Measurements from ENCODE around the gene WNK2.

WNK2 gene

GRCh38 chr9:93315118-93315517, 131.2 kb downstream of the WNK2 start:
- TF ChIP-seq, protein P1, sequence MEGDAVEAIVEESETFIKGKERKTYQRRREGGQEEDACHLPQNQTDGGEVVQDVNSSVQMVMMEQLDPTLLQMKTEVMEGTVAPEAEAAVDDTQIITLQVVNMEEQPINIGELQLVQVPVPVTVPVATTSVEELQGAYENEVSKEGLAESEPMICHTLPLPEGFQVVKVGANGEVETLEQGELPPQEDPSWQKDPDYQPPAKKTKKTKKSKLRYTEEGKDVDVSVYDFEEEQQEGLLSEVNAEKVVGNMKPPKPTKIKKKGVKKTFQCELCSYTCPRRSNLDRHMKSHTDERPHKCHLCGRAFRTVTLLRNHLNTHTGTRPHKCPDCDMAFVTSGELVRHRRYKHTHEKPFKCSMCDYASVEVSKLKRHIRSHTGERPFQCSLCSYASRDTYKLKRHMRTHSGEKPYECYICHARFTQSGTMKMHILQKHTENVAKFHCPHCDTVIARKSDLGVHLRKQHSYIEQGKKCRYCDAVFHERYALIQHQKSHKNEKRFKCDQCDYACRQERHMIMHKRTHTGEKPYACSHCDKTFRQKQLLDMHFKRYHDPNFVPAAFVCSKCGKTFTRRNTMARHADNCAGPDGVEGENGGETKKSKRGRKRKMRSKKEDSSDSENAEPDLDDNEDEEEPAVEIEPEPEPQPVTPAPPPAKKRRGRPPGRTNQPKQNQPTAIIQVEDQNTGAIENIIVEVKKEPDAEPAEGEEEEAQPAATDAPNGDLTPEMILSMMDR (IDR thresholded peaks at IDR 0.05; ENCODE audit: low read depth, low read length, missing control alignments): no peak
- H3K4me3 ChIP-seq (ENCODE audit: low read depth, low read length): no peak overlapping the region
- no peak for DNase-seq (ENCODE audit: low read depth)

- TF ChIP-seq, protein P1 (IDR thresholded peaks at IDR 0.05; ENCODE audit: low read depth, low read length, missing control alignments): no peak
- no peak overlapping the region for H3K4me3 ChIP-seq (ENCODE audit: low read depth, low read length)
- DNase-seq (ENCODE audit: low read depth): no peak
Measured at GRCh38 chr9:93315960-93316359, 132.0 kb downstream of the WNK2 start.

- DNase-seq (ENCODE audit: low read depth): no peak
- TF ChIP-seq, protein P1 (IDR thresholded peaks at IDR 0.05; ENCODE audit: low read depth, low read length, missing control alignments): no peak
Measured at GRCh38 chr9:93316726-93317494, 133.0 kb downstream of the WNK2 start.

DNA sequence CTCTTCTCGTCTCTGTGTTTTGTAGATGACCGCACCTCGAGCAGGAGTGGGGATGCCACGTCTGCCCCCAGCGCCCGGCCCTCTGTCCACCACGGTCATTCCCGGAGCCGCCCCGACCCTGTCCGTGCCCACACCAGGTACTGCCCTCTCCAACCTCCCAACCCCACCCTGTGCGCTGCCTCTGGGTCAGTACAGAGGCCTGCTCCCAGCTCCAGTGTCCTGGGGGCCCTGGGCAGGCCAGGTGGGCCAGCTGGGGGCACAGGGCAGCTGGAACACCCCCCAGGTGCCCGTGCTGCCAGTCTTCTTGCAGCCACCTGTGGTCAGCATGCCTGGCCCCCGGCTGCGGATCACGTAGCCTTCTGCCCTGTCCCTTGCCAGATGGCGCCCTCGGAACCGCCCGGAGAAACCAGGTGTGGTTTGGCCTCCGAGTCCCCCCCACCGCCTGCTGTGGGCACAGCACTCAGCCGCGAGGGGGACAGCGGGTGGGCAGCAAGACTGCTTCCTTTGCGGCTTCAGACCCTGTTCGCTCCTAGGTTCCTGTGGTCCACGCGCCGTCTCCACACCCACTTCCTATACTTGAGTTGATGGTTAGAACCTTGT, 133.7 kb downstream of the WNK2 start:
- no peak overlapping the region for H3K4me3 ChIP-seq (ENCODE audit: low read depth, low read length)
- TF ChIP-seq, protein P1 (IDR thresholded peaks at IDR 0.05; ENCODE audit: low read depth, low read length, missing control alignments): no peak
- DNase-seq (ENCODE audit: low read depth): no peak

More at GRCh38 chr9:93316726-93317494, 133.0 kb downstream of the WNK2 start:
- no peak overlapping the region for H3K4me3 ChIP-seq (ENCODE audit: low read depth, low read length)

- no peak overlapping the region for H3K4me3 ChIP-seq (ENCODE audit: low read depth, low read length)
- TF ChIP-seq, protein P1 (IDR thresholded peaks at IDR 0.05; ENCODE audit: low read depth, low read length, missing control alignments): no peak
- no peak for DNase-seq (ENCODE audit: low read depth)
Measured at GRCh38 chr9:93318480-93318879, 134.5 kb downstream of the WNK2 start.

DNA sequence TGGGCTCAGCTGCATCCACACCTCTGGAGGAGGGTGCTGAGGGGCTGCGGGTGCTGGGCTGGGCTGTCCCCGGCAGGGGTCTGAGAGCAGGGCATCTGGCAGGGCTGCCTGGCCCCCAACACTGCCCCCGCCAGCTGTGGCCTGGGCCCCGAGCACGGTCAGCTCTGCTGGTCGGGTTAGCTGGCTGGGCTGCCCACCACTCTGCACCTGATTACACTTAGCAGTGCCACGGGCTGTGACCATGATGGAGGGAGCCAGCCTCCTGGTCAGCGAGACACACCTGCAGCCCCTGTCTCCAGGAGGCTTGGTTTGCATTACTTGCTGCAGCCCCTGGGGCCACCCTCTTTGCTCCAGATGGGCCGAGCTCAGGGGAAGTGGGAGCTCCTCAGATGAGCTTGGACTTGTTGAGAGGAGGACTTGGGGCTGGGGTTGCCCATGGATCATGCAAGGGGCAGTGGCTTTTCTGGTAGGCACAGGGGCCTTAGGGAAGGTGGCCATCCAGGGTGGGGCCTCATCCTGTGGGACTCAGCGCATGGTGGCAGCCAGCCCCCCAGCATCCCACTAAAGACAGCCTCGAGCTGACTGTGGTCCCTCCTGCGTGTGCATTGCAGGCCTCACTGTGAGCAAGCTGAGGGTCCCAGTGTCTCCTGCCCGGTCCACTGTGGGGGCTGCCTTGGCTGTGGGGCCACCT, 135.5 kb downstream of the WNK2 start:
- TF ChIP-seq, protein P1 (IDR thresholded peaks at IDR 0.05; ENCODE audit: low read depth, low read length, missing control alignments): no peak
- H3K4me3 ChIP-seq (ENCODE audit: low read depth, low read length): no peak overlapping the region
- no peak for DNase-seq (ENCODE audit: low read depth)

Measured in GM12864 (cell line).